Panc1 (cell line): ENCODE data around the gene GLRX5. TPM values are rescaled to one million over a fixed set of nuclear protein-coding genes. Genes with fewer than 3 reads are reported as not detected.

Source experiments
- ATAC-seq: fragments of 200-7000 bp; cut with Tn5 transposase; 2 replicates; pipeline ENCODE4 v1.9.1; 2020; ENCODE audit warnings: mild to moderate bottlenecking, moderate library complexity
- BruUV-seq: library from RNA; stranded (reverse); fragments of 400-500 nt; replicated peaks from 2 replicates; lab custom pipeline; 2021; lab: Mats Ljungman, UMichigan
- CTCF ChIA-PET: fragments of 300-600 bp; sonication (Branson Sonifier 250); formaldehyde crosslinking; loops from one replicate; lab custom pipeline; 2022; ENCODE audit warnings: antibody characterized with exemption; lab: Charles Lee
- POLR2A ChIA-PET: fragments of 300-600 bp; sonication (Branson Sonifier 250); formaldehyde crosslinking; loops from one replicate; lab custom pipeline; 2022; ENCODE audit warnings: antibody characterized with exemption; lab: Charles Lee
- DNase-seq: peaks from one replicate; pipeline ENCODE4 v3.0.0-alpha.2; 2010; ENCODE audit warnings: low read depth, low spot score
- H3K27ac ChIP-seq: 2 replicates; pipeline ENCODE4 v1.5.1; 2011; ENCODE audit warnings: mild to moderate bottlenecking, low read length, inconsistent platforms
- H3K27me3 ChIP-seq: fragments of 200-500 bp; sonication (Bioruptor generic); 2 replicates; pipeline ENCODE4 v1.6.0; 2014; ENCODE audit warnings: low read length, inconsistent platforms; ENCODE audit not compliant: control insufficient read depth, insufficient read depth
- H3K36me3 ChIP-seq: fragments of 200-500 bp; sonication (Bioruptor generic); 2 replicates; pipeline ENCODE4 v1.5.1; 2014; ENCODE audit warnings: inconsistent platforms, mild to moderate bottlenecking, low read length, moderate library complexity; ENCODE audit not compliant: control insufficient read depth, insufficient read depth
- H3K4me1 ChIP-seq: 2 replicates; pipeline ENCODE4 v1.5.1; 2011; ENCODE audit warnings: inconsistent platforms, mild to moderate bottlenecking, low read length, moderate library complexity; ENCODE audit not compliant: control insufficient read depth, insufficient read depth
- H3K4me3 ChIP-seq, 2 experiments: 2 replicates each; pipeline ENCODE4 v1.5.1; 2011 to 2012; ENCODE audit warnings: low read depth in 2 of 2, low read length in 2 of 2, mild to moderate bottlenecking in 2 of 2, inconsistent platforms in 1 of 2, moderate library complexity in 1 of 2
- H3K9me3 ChIP-seq: fragments of 200-500 bp; sonication (Bioruptor generic); 2 replicates; pipeline ENCODE4 v1.5.1; 2014; ENCODE audit warnings: low read depth, mild to moderate bottlenecking, inconsistent platforms, low read length, moderate library complexity; ENCODE audit not compliant: control insufficient read depth, insufficient read depth
- CTCF ChIP-seq: fragments of 450-650 bp; IDR thresholded peaks from 2 replicates; pipeline ENCODE4 v1.5.1; 2017; ENCODE audit warnings: mild to moderate bottlenecking
- POLR2AphosphoS5 ChIP-seq: IDR thresholded peaks from 2 replicates; pipeline ENCODE4 v1.6.1; 2012; ENCODE audit warnings: mild to moderate bottlenecking, low read depth, low read length, moderate library complexity
- REST ChIP-seq, 2 experiments: IDR thresholded peaks; 2 replicates each; pipeline ENCODE4 v1.6.1; 2011 to 2012; ENCODE audit warnings: low read depth in 2 of 2, control low read depth in 1 of 2, low read length in 1 of 2, mild to moderate bottlenecking in 1 of 2, moderate library complexity in 1 of 2; ENCODE audit not compliant: insufficient read depth in 1 of 2
- SIN3A ChIP-seq: IDR thresholded peaks from 2 replicates; pipeline ENCODE4 v1.6.1; 2012; ENCODE audit warnings: low read depth, mild to moderate bottlenecking, low read length, moderate library complexity, borderline replicate concordance; ENCODE audit not compliant: insufficient read depth
- TCF7L2 ChIP-seq: IDR thresholded peaks from 2 replicates; pipeline ENCODE4 v1.6.1; 2011; ENCODE audit warnings: mild to moderate bottlenecking, low read depth, low read length, inconsistent platforms
- in situ Hi-C: cut with HindIII; loops from 2 replicates; pipeline ENCODE4 v1.10.0; 2016; ENCODE audit warnings: low sequenced_read_pairs, low pct_unique_long_range_greater_than_20kb
- intact Hi-C: fragments of 100-400 bp; cut with micrococcal nuclease; formaldehyde crosslinking; loops from one replicate; pipeline ENCODE4 v1.10.0; 2022; ENCODE audit not compliant: unreplicated experiment
- total RNA-seq: library from RNA; stranded (reverse); gene quantifications from one replicate; pipeline ENCODE4 v1.2.1, GENCODE V29; 2021; ENCODE audit not compliant: unreplicated experiment

GLRX5 gene
- total RNA-seq, 1 experiment from 2014 or later: 38.6 TPM

- Histone ChIP-seq H3K27ac (no peak overlapping the region), H3K4me3 (no peak overlapping the region), H3K36me3 (no peaks in the 10 kb centered on the region), H3K4me1 (peaks cover 22% of the 10 kb centered on the region), H3K27me3 (no peaks in the 10 kb centered on the region), H3K9me3 (no peaks in the 10 kb centered on the region)
- in situ Hi-C loops: no loop called here
- ChIA-PET POLR2A (no interaction called here), CTCF (no interaction called here)
- BruUV-seq: no TSS peak
- TF ChIP-seq POLR2AphosphoS5 (no peak), CTCF (no peak), TCF7L2 (no peak), REST (IDR thresholded peaks at IDR 0.05; ENCODE audit: insufficient read depth in 1 of 2, low read depth in 2 of 2, low read length in 1 of 2) (no peak), SIN3A (no peak)
- intact Hi-C loops: no loop called here
- ATAC-seq (no peak), DNase-seq (no peak)
These were observed 40.4 kb upstream of the GLRX5 start for GRCh38 chr14:95494456-95494855.

GRCh38 chr14:95495076-95495475, 39.8 kb upstream of the GLRX5 start:
- no peak for DNase-seq
- Histone ChIP-seq H3K4me1 (peaks cover 22% of the 10 kb centered on the region), H3K27me3 (no peaks in the 10 kb centered on the region), H3K9me3 (no peaks in the 10 kb centered on the region), H3K4me3 (no peak overlapping the region), H3K36me3 (no peaks in the 10 kb centered on the region), H3K27ac (no peak overlapping the region; the same call in 1 of the 2 replicates)
- no peak for TF ChIP-seq CTCF
- no peak for TF ChIP-seq SIN3A
- no peak for TF ChIP-seq TCF7L2
- no peak for TF ChIP-seq REST (IDR thresholded peaks at IDR 0.05; ENCODE audit: insufficient read depth in 1 of 2, low read depth in 2 of 2, low read length in 1 of 2)
- no peak for TF ChIP-seq POLR2AphosphoS5
- BruUV-seq: no TSS peak
- intact Hi-C loops: no loop called here
- ChIA-PET CTCF (no interaction called here), POLR2A (no interaction called here)
- ATAC-seq: no peak
- in situ Hi-C loops: no loop called here
